IMR-90 (cell line): ENCODE data around the gene FRAS1. TPM values are rescaled to one million over a fixed set of nuclear protein-coding genes. Genes with fewer than 3 reads are reported as not detected.

Experiments
- ATAC-seq: fragments of 200-7000 bp; cut with Tn5 transposase; 2 replicates; pipeline ENCODE4 v1.9.1; 2020; ENCODE audit warnings: low read depth, mild to moderate bottlenecking, moderate library complexity
- BruUV-seq: library from RNA; stranded (reverse); fragments of 400-500 nt; replicated peaks from 2 replicates; lab custom pipeline; 2021; lab: Mats Ljungman, UMichigan
- CTCF ChIA-PET: fragments of 300-600 bp; formaldehyde crosslinking; extraction: SDS; loops from one replicate; lab custom pipeline; 2021; ENCODE audit warnings: antibody characterized with exemption; lab: Yijun Ruan, JAX
- POLR2A ChIA-PET: fragments of 300-600 bp; sonication (Branson Sonifier 250); formaldehyde crosslinking; loops from one replicate; lab custom pipeline; 2022; ENCODE audit warnings: antibody characterized with exemption; ENCODE audit not compliant: unreplicated experiment; lab: Charles Lee
- DNase-seq: peaks from one replicate; pipeline ENCODE4 v3.0.0; 2013
- H2AFZ ChIP-seq: replicated peaks from 2 replicates; pipeline ENCODE3; 2013; ENCODE audit warnings: low read length, mild to moderate bottlenecking; ENCODE audit not compliant: poor library complexity
- H2AK5ac ChIP-seq: 2 replicates; pipeline ENCODE4 v1.6.1; 2013; ENCODE audit warnings: low read depth, low read length, inconsistent platforms
- H2AK9ac ChIP-seq: replicated peaks from 2 replicates; pipeline ENCODE3; 2013; ENCODE audit warnings: mild to moderate bottlenecking, low read depth, low read length, moderate library complexity; ENCODE audit not compliant: poor library complexity
- H2BK120ac ChIP-seq: 2 replicates; pipeline ENCODE4 v1.6.1; 2013; ENCODE audit warnings: low read depth, low read length, inconsistent platforms
- H2BK15ac ChIP-seq: 3 replicates; pipeline ENCODE4 v1.6.1; 2013; ENCODE audit warnings: low read depth, low read length, inconsistent platforms
- H2BK20ac ChIP-seq: 2 replicates; pipeline ENCODE4 v1.6.1; 2013; ENCODE audit warnings: low read depth, mild to moderate bottlenecking, inconsistent platforms, low read length, moderate library complexity
- H2BK5ac ChIP-seq: 2 replicates; pipeline ENCODE4 v1.6.1; 2013; ENCODE audit warnings: mild to moderate bottlenecking, low read depth, low read length, inconsistent platforms; ENCODE audit not compliant: poor library complexity, severe bottlenecking
- H3K14ac ChIP-seq: replicated peaks from 2 replicates; pipeline ENCODE4 v1.6.1; 2013; ENCODE audit warnings: low read depth, low read length, inconsistent platforms
- H3K18ac ChIP-seq: 2 replicates; pipeline ENCODE4 v1.6.1; 2013; ENCODE audit warnings: low read depth, low read length, control low read depth
- H3K23ac ChIP-seq: 2 replicates; pipeline ENCODE4 v1.6.1; 2013; ENCODE audit warnings: low read depth, low read length, inconsistent platforms
- H3K27ac ChIP-seq: 2 replicates; pipeline ENCODE4 v1.5.1; 2013; ENCODE audit warnings: mild to moderate bottlenecking, control low read depth, low read length; ENCODE audit not compliant: insufficient read depth
- H3K27me3 ChIP-seq: 2 replicates; pipeline ENCODE4 v1.6.1; 2013; ENCODE audit warnings: low read length; ENCODE audit not compliant: control insufficient read depth, insufficient read depth
- H3K36me3 ChIP-seq: 2 replicates; pipeline ENCODE4 v1.6.1; 2013; ENCODE audit warnings: low read length, mixed read lengths; ENCODE audit not compliant: control insufficient read depth, insufficient read depth
- H3K4ac ChIP-seq: 2 replicates; pipeline ENCODE4 v1.6.1; 2013; ENCODE audit warnings: low read depth, low read length, inconsistent platforms
- H3K4me1 ChIP-seq: 2 replicates; pipeline ENCODE4 v1.6.1; 2013; ENCODE audit warnings: low read length, mixed read lengths; ENCODE audit not compliant: control insufficient read depth, insufficient read depth
- H3K4me2 ChIP-seq: 2 replicates; pipeline ENCODE4 v1.6.1; 2013; ENCODE audit warnings: low read depth, mild to moderate bottlenecking, control low read depth, low read length, moderate library complexity
- H3K4me3 ChIP-seq: 2 replicates; pipeline ENCODE4 v1.5.1; 2013; ENCODE audit warnings: low read depth, mild to moderate bottlenecking, control low read depth, low read length, moderate library complexity; ENCODE audit not compliant: insufficient read depth
- H3K56ac ChIP-seq: 2 replicates; pipeline ENCODE4 v1.6.1; 2013; ENCODE audit warnings: low read length, inconsistent platforms; ENCODE audit not compliant: insufficient read depth; ENCODE audit errors: extremely low read depth
- H3K79me1 ChIP-seq, 2 experiments: 2 replicates each; pipeline ENCODE4 v1.6.1; 2013; ENCODE audit warnings: low read length in 2 of 2, inconsistent platforms in 1 of 2, low read depth in 1 of 2
- H3K9ac ChIP-seq: 2 replicates; pipeline ENCODE4 v1.6.1; 2013; ENCODE audit warnings: low read depth, low read length, control low read depth
- H3K9me1 ChIP-seq: 2 replicates; pipeline ENCODE4 v1.6.1; 2013; ENCODE audit warnings: low read length, inconsistent platforms; ENCODE audit not compliant: insufficient read depth
- H3K9me3 ChIP-seq: 2 replicates; pipeline ENCODE4 v1.6.1; 2013; ENCODE audit warnings: low read length; ENCODE audit not compliant: control insufficient read depth, insufficient read depth
- H4K20me1 ChIP-seq: 2 replicates; pipeline ENCODE4 v1.6.1; 2013; ENCODE audit warnings: low read length, inconsistent platforms; ENCODE audit not compliant: insufficient read depth
- H4K5ac ChIP-seq: 2 replicates; pipeline ENCODE4 v1.6.1; 2013; ENCODE audit warnings: mild to moderate bottlenecking, low read depth, low read length, control low read depth
- H4K8ac ChIP-seq, 2 experiments: 2 replicates each; pipeline ENCODE4 v1.6.1; 2013; ENCODE audit warnings: low read depth in 2 of 2, low read length in 2 of 2, control low read depth in 1 of 2, inconsistent platforms in 1 of 2
- H4K91ac ChIP-seq: 2 replicates; pipeline ENCODE4 v1.6.1; 2013; ENCODE audit warnings: low read depth, low read length, inconsistent platforms; ENCODE audit not compliant: insufficient read depth
- CEBPB ChIP-seq: IDR thresholded peaks from 2 replicates; pipeline ENCODE4 v1.6.1; 2012; ENCODE audit warnings: low read depth, low read length, improper control_type of control experiment
- CHD1 ChIP-seq: IDR thresholded peaks from 2 replicates; pipeline ENCODE4 v1.6.1; 2012; ENCODE audit warnings: low read depth, low read length, improper control_type of control experiment
- FOS ChIP-seq: fragments of 150-350 bp; IDR thresholded peaks from 2 replicates; pipeline ENCODE4 v1.6.1; 2016; ENCODE audit warnings: low read depth, low read length
- MAZ ChIP-seq: IDR thresholded peaks from 2 replicates; pipeline ENCODE4 v1.6.1; 2012; ENCODE audit warnings: low read depth, mild to moderate bottlenecking, low read length, improper control_type of control experiment, moderate library complexity, borderline replicate concordance
- MXI1 ChIP-seq: IDR thresholded peaks from 2 replicates; pipeline ENCODE4 v1.6.1; 2012; ENCODE audit warnings: low read depth, mild to moderate bottlenecking, low read length, moderate library complexity, borderline replicate concordance
- NFE2L2 ChIP-seq: fragments of 150-350 bp; IDR thresholded peaks from 2 replicates; pipeline ENCODE4 v1.6.1; 2016; ENCODE audit warnings: low read depth, mild to moderate bottlenecking, low read length
- RFX5 ChIP-seq: IDR thresholded peaks from 2 replicates; pipeline ENCODE4 v1.8.0; 2012; ENCODE audit warnings: low read depth, mild to moderate bottlenecking, low read length, moderate library complexity
- SMC3 ChIP-seq: fragments of 150-350 bp; IDR thresholded peaks from 2 replicates; pipeline ENCODE4 v1.6.1; 2016; ENCODE audit warnings: low read depth, mild to moderate bottlenecking, antibody characterized with exemption, low read length, moderate library complexity
- WGBS, 2 experiments: methylation state at CpG; one replicate each; pipeline versions ENCODE4 v1.1.5 to v1.1.7; 2013; ENCODE audit warnings: missing lambda C conversion rate in 2 of 2; ENCODE audit not compliant: insufficient read length in 1 of 2; ENCODE audit errors: extremely low coverage in 2 of 2; 5-methylcytosine and 5-hydroxymethylcytosine counted together
- dilution Hi-C: fragments of 300-500 bp; cut with HindIII; formaldehyde crosslinking; loops from one replicate; pipeline ENCODE4 v1.14.3; 2018; ENCODE audit warnings: low sequenced_read_pairs; ENCODE audit not compliant: unreplicated experiment
- in situ Hi-C: fragments of 300-500 bp; cut with MboI; formaldehyde crosslinking; loops from 3 replicates; pipeline ENCODE4 v1.14.3; 2019; ENCODE audit warnings: low sequenced_read_pairs, inconsistent platforms, mixed read lengths
- intact Hi-C: fragments of 100-400 bp; cut with micrococcal nuclease; formaldehyde crosslinking; loops from 2 replicates; pipeline ENCODE4 v1.10.0; 2022
- polyA plus RNA-seq, 3 experiments: library from polyadenylated mRNA; depleted of rRNA; stranded (reverse); fragments of >200 nt; gene quantifications; 2 replicates each; pipeline ENCODE4 v1.2.3, GENCODE V29; 2012; ENCODE audit warnings: low replicate concordance in 1 of 3
- total RNA-seq: library from RNA; depleted of rRNA; stranded (reverse); fragments of >200 nt; gene quantifications from 2 replicates; pipeline ENCODE4 v1.2.3, GENCODE V29; 2012

The FRAS1 gene
- total and polyA plus RNA-seq, 2 of the 4 experiments (the other 2 are of a cell fraction) = under 0.01 to 0.03 TPM

DNA sequence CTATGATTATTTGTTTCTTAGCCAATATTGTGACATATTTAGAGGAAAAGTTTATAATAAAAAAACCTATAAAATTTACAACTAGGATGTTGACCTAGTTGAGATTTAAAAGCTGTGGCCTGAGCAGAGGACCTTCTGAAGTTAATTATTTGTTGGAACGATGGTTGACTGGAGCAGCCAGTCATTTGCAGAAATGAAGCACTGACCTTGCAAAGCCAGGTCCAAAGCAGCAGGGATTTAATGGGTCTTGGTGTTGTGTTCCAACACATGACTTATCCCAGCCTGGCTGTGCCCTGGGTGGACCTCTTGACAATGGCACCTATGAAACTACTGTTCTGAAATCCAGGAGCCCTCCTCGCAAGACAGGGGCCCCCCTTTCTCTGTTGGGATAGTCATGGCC, 235.2 kb downstream of the FRAS1 start:
- peaks cover 7% of the 10 kb centered on the region; the same call in 1 of the 2 replicates for H3K4me1 ChIP-seq
- in situ Hi-C loops (no loop called here), intact Hi-C loops (no loop called here), dilution Hi-C loops (no loop called here)
- no peaks in the 10 kb centered on the region for H3K36me3 ChIP-seq
- POLR2A ChIA-PET = no interaction called here
- H2BK15ac ChIP-seq = no peak overlapping the region; the same call in 2 of the 3 replicates
- H4K20me1 ChIP-seq = no peaks in the 10 kb centered on the region
- BruUV-seq = no TSS peak
- no peak overlapping the region; the same call in 1 of the 2 replicates for H3K18ac ChIP-seq
- no peak overlapping the region for H2BK20ac ChIP-seq
- no peak overlapping the region for H2AK5ac ChIP-seq
- H3K4me2 ChIP-seq = no peak overlapping the region
- TF ChIP-seq MXI1 (no peak), SMC3 (no peak), FOS (no peak), NFE2L2 (no peak), RFX5 (no peak), CEBPB (no peak), CHD1 (no peak), MAZ (no peak)
- no peak overlapping the region for H3K9ac ChIP-seq
- no peaks in the 10 kb centered on the region for H3K9me3 ChIP-seq
- no peaks in the 10 kb centered on the region for H3K9me1 ChIP-seq
- H3K14ac ChIP-seq = no peak overlapping the region
- H3K56ac ChIP-seq = no peak overlapping the region
- no peak overlapping the region for H3K4ac ChIP-seq
- no peak overlapping the region for H3K4me3 ChIP-seq
- H4K5ac ChIP-seq = no peak overlapping the region
- no peak overlapping the region for H3K27ac ChIP-seq
- no peak overlapping the region for H2BK120ac ChIP-seq
- H2AK9ac ChIP-seq = no peak overlapping the region
- H2BK5ac ChIP-seq = no peak overlapping the region
- H4K8ac ChIP-seq = no peak overlapping the region
- no CpG with 5 or more reads among the region's 2 CpGs for WGBS, 2 experiments
- peaks cover 11% of the 10 kb centered on the region for H3K27me3 ChIP-seq
- no peak for DNase-seq
- no peaks in the 10 kb centered on the region for H3K79me1 ChIP-seq
- CTCF ChIA-PET = no interaction called here
- H3K23ac ChIP-seq = no peak overlapping the region
- H4K91ac ChIP-seq = no peak overlapping the region
- ATAC-seq = no peak
- no peak overlapping the region for H2AFZ ChIP-seq
